Stimulated activated CD4-positive, alpha-beta T cell treated with anti-CD3 and anti-CD28 coated beads, Interleukin-4, amount 100 ng/mL, for 48 hours (primary cell): ENCODE measurements around the gene PRX.
"Not testable (repeated sequence)": the region's sequence is repeated elsewhere in the genome, so short reads cannot be mapped to it uniquely, and the experiment has no call there.

Experiments
- DNase-seq, 2 donors: peaks; one replicate each; pipeline ENCODE4 v3.0.0-alpha.2; 2020; ENCODE audit warnings: low read depth in 2 of 2

Gene PRX

GRCh38 chr19:40414542-40415535 is 1.7 kb upstream of the PRX start:
- DNase-seq: no peak

DNA sequence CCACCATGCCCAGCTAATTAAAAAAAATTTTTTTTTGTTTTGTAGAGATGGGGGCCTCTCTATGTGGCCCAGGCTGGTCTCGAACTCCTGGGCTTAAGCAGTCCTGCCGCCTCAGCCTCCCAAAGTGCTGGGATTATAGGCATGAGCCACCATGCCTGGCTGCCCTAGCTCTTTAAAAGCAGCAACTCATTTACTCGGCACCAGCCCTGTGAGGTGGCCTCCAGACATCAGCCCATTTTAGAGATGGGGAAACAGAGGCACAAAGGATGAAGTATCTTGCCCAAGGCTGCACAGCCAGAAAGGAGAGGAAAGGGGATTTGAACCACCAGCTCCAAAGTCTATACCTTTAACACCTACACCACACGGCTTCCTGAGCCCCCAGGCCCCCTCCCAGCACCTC is 312 bp downstream of the PRX start:
- DNase-seq: no peak

- no peak for DNase-seq
These were observed 1.1 kb downstream of the PRX start for GRCh38 chr19:40411958-40412499.

DNA sequence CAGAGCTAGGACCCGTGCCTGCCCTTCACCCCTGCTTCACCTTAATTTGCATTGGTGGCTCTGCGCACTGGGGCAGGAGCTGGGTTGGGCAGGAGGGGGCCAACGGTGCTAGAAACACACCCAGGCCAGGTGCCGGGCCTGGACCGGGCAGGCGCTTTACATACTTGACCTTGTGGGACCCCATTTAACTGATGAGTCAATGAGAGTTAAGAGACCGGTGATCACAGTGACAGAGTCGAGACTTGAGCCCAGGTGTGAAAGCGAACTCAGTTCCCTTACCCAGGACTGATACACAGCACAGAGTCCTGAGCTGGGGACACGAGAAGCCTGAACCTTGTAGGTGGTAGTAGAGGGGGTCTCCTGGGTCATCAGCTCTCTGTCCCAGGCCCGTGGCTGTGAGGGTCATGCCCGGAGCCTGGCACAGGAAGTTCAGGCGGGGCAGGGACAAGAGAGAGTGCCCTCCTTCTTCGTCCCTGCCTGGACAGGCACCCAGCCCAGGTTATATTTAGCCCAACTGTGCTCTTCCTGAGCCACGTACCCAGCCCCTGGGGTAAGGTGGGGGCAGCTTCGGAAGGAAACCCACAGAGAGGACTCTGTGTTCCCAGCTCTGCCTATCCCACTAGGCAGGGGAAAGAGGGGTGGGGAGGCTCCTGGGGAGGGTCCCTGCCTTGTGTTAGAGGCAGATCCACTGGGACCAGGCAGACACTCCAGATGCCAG is 1.9 kb downstream of the PRX start:
- no peak for DNase-seq

DNA sequence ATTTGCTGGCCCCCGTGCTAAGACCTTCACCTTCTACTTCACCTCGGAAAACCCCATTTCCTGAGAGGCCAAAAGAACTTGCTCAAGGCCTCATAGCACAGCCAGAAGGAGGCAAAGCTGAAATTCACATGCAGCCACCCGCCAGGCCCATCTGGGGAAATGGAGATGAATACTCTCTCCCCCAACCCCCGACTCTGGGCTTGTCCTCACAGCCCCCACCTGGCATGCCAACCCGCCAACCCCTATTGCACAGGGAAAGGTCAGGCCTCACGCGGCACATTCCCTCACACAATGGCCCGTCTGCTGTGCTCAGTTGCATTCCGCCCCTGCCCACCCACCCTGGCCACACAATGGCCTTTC is 3.2 kb downstream of the PRX start:
- no peak for DNase-seq

DNA sequence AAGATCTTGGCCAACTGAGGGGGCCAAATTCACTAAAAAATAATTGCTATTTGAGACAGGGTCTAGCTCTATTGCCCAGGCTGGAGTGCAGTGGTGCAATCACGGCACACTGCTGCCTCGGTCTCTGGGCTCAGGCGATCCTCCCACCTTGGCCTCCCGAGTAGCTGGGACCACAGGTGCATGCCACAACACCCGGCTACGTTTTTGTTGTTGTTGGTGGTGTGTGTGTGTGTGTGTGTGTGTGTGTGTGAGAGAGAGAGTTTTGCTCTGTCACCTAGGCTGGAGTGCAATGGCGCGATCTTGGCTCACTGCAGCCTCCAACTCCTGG is 4.6 kb downstream of the PRX start:
- DNase-seq: not testable (repeated sequence)

DNA sequence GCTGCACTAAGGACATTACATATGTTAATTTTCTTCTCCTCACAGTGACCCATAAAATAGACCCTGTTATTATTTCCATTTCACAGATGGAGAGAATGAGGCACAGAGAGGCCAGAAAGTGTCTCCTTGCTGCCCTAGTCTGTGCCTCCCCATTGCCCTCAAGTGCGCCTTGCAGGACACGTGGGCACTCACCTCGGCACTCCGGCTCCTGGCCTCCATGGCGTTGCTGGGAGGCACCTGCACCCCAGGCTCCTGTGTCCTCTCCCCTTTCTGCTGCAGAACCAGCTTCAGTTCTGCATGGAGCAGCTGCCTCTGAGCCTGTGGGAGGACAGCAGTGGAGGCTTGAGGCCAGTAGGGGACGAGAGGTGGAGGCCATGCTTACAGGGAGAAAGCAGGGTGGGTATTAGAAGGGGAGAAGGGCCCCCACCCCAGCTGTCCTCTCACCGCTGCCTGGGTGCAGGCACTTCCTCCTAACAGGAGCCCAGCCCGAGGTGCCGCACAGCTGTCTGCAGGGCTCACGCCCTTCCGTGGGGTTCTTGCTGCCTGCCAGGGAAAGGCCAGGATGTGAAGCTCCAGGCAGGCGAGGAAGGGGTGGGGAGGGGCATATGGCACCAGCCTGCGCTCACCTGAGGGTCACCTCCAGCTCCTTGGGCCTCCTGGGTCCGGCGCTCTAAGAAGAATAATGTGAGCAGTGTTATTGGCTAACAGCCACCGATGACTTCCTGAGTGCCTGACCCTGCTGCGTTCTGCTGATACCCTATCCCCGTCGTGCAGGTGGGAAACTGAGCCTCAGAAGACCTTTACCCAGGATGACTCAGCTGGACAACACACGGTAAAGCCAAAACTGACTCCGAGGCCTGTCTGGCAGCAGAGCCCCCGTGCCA is 5.2 kb downstream of the PRX start:
- DNase-seq: no peak

DNA sequence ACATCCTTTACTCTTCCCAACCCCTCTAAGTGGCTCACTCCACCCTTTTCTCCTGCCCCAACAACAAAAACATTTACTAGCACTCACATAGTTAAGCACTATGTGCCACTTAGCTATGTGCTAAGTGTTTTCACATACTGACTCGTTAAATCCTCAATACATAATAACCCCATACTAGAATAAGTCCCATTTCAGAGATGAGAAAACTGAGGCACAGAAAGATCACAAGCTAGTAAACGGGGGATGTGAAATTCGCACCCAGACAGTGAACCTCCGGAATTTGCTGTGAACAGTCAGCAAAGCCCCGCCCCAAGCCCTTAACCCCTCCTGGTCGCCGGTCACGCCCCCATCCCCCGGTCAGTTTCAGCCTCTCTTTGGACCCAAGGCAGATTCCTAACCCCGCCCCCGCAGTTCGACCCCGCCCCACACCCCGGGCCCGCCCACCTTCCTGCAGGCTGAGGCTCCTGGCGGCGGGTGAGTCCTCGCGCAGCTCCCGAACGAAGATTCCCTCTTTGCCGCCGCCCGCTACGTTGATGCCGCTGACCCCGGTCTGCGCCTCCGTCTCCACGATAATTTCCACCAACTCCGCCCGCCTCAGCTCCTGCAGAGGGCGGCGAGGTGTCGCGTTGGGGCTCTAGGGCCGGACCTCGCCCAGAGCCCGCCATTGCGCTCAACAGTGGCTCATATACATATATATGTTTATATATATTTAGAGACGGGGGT is 9.8 kb downstream of the PRX start:
- peak; percentile 77 to 81 for DNase-seq

DNA sequence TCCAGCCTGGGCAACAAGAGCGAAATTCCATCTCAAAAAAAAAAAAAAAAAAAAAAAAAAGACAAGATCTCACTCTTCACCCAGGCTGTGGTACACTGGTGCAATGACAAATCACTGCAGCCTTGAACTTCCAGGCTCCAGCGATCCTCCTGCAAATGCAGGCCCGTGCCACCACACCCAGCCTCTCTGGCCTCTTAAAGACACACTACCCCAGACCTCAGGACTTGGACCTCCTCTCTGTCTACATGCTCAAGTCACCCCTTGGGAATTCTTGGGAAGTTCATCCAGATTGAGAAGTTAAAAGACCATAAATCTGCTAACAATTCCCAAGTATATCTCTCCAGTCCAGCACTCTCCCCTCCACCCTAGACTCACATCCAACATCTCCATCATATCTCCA is 12.6 kb downstream of the PRX start:
- DNase-seq: no peak

GRCh38 chr19:40398417-40399131 is 14.6 kb downstream of the PRX start:
- peak; percentile 57 to 71 for DNase-seq

GRCh38 chr19:40397568-40397906 is 15.6 kb downstream of the PRX start:
- no peak for DNase-seq

DNA sequence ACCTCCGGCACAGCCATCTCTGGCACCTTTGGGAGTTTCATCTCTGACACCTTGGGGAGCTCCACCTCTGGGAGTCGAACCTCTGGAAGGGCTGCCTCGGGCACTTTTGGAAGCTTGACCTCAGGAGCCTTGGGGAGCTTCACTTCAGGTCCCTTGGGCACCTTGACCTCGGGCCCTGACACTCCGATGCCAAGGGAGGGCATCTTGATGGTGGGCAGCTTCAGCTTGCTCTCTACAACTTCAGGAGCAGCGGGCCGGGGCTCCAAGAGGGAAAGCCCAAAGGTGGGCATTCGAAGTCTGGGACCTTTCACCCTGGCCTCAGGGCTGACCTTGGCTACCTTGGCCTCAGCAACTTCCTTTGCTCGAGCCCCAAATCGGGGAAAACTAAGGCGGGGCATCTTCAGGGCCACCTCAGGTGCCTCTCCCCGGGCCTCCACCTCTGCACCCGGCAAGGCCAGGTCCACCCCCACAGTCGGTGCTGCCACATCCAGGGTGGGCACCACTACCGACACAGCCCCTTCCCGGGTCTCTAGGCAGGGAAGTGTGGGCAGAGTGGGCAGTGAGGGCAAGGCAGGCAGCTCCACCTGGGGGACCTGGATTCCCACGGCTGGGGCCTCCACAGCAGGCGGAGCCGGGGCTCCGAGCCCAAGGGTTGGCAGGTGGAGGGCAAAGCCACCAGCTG is 16.2 kb downstream of the PRX start:
- DNase-seq: no peak

DNA sequence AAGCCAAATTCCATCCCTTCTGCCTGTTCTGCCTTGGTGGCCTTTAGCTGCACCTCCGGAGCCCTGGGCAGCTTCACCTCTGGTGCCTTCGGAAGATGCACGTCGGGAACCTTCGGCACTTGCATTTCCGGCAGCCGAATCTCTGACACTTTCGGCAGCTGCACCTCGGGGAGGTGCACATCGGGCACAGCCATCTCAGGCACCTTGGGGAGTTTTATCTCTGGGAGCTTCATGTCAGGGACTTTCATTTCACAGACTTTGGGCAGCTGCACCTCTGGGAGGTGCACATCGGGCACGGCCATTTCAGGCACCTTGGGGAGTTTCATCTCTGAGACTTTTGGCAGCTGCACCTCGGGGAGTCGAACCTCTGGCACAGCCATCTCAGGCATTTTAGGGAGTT is 17.2 kb downstream of the PRX start:
- no peak for DNase-seq

GRCh38 chr19:40394816-40395210 is 18.4 kb downstream of the PRX start:
- no peak for DNase-seq

DNA sequence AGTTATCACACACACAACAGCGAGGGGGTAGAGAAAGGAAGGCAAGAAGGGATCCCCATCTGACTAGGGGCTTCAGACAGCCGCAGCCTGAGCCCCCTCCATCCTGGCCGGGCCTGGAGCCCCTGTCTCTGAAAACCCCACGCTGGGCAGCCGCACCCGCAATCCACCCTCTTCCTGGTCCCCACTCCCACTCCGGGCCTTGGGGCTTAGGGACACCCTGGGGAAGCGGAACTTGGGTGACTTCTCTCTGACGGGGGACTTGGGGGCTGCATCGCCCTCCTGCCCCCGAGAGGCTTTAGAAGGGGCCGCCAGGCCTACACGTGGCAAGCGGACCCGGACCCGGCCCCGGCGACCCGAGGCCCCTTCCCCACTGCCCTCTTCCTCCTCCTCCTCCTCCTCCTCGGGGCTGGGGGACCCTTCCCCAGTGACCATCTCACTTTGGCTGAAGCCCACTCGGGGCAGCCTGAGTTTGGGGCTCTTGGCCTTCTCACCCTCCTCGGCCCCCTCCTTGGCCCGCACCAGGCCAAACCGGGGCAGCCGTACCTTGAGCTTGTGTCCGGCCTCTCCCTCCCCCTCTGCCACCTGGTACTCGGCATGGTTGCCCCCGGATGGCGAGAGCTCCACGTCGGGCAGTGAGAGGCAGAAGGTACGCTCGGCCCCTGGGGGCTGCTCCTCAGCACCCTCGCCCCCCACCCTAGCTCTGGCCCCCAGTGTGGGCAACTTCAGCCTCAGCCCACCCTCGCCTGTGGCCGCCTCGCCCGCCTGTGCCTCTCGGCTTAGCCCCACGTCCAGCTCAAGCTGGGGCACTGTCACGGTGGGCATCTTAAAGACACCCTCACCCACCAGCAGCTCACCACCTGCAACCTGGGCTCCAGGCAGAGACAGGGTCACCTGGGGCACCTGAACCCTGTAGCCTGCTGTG is 19.0 kb downstream of the PRX start:
- no peak for DNase-seq

DNA sequence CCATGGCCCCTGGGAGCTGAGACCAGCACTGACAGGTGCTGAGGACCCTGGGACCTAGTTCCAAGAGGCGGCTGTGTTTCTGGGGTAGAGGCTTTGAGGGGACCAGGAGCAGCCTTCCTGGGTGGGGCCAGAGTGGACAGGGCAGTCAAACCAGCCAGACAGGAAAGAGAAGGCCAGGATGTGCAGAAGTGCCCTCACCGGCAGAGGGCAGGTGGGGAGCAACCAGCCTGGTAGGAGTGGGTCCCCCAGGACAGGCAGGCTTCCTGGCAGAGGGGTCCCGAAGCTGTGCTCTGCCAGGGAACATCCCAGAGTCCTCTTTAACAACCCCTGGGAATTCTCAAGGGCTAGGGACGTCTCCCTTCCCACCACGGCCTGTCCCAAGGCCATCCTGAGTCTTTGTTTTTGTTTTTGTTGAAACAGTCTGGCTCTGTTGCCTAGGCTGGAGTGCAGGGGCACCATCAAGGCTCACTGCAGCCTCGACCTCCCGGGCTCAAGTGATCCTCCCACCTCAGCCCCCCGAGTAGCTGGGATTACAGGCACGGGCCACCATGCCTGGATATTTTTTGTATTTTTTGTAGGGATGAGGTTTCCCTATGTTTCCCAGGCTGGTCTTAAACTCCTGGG is 20.2 kb downstream of the PRX start:
- no peak for DNase-seq

GRCh38 chr19:40392123-40392522 is 21.1 kb downstream of the PRX start:
- no peak for DNase-seq

GRCh38 chr19:40390084-40390742 is 23.0 kb downstream of the PRX start, which contains the start of gene HIPK4:
Gene HIPK4 (minus strand): TSS chr19:40390181. CDS start chr19:40389902, 279 bp downstream.
- DNase-seq: no peak
